ENCODE data around the gene ZFHX3.

- TF ChIP-seq CTCF (IDR thresholded peaks at IDR 0.05; ENCODE audit: low read depth, low read length, missing input control) = no peak
- TF ChIP-seq YY1 (IDR thresholded peaks at IDR 0.05) = no peak
- TF ChIP-seq TAF1 (conservative IDR thresholded peaks at IDR 0.05) = no peak
- TF ChIP-seq RAD21 (IDR thresholded peaks at IDR 0.05) = no peak
- TF ChIP-seq, protein P1, sequence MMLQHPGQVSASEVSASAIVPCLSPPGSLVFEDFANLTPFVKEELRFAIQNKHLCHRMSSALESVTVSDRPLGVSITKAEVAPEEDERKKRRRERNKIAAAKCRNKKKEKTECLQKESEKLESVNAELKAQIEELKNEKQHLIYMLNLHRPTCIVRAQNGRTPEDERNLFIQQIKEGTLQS (IDR thresholded peaks at IDR 0.05) = no peak
- no peak for TF ChIP-seq NR2F2 (IDR thresholded peaks at IDR 0.05)
- no peak for TF ChIP-seq REST (IDR thresholded peaks at IDR 0.05)
- TF ChIP-seq FOXA2 (IDR thresholded peaks at IDR 0.05) = no peak
Measured at GRCh38 chr16:73047221-73047535, 750 bp downstream of the ZFHX3 start.

Data from liver (tissue), 3 donors.